Measurements from ENCODE around the gene PDRG1.

PDRG1 gene

DNA sequence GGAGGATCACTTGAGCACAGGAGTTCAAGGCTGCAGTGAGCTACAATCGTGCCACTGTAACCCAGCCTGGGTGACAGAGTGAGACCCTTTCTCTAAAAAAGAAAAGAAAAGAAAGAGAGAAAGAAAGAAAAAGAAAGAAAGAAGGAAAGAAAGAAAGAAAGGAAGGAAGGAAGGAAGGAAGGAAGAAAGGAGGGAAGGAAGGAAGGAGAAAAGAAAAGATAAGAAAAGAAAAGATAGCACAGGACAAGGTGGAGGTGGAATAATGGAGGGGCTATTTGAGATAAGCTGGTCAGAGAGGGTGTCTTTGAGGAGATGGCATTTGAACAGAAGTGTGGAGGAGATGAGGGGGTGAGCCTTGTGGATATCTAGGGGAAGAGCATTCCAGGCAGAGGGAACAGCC lies 2.7 kb upstream of the PDRG1 start:
- no peak for DNase-seq
- peaks cover 19% of the 10 kb centered on the region for H3K4me1 ChIP-seq (ENCODE audit: insufficient read depth, low read length)
- no peak overlapping the region for H3K9ac ChIP-seq (ENCODE audit: low read depth, low read length)
- peaks cover 10% of the 10 kb centered on the region for H3K36me3 ChIP-seq (ENCODE audit: insufficient read depth, low read length)
- no peaks in the 10 kb centered on the region for H3K9me3 ChIP-seq (ENCODE audit: insufficient read depth, low read length, severe bottlenecking)
- H3K27me3 ChIP-seq (ENCODE audit: insufficient read depth, low read length, poor library complexity): peaks cover 13% of the 10 kb centered on the region
- H3K4me2 ChIP-seq (ENCODE audit: insufficient read depth, low read length): no peak overlapping the region
- ATAC-seq (ENCODE audit: insufficient read depth, low read depth): no peak
- TF ChIP-seq EZH2 (IDR thresholded peaks at IDR 0.05; ENCODE audit: borderline replicate concordance, low read depth, low read length, severe bottlenecking): no peak
- TF ChIP-seq, protein P1, sequence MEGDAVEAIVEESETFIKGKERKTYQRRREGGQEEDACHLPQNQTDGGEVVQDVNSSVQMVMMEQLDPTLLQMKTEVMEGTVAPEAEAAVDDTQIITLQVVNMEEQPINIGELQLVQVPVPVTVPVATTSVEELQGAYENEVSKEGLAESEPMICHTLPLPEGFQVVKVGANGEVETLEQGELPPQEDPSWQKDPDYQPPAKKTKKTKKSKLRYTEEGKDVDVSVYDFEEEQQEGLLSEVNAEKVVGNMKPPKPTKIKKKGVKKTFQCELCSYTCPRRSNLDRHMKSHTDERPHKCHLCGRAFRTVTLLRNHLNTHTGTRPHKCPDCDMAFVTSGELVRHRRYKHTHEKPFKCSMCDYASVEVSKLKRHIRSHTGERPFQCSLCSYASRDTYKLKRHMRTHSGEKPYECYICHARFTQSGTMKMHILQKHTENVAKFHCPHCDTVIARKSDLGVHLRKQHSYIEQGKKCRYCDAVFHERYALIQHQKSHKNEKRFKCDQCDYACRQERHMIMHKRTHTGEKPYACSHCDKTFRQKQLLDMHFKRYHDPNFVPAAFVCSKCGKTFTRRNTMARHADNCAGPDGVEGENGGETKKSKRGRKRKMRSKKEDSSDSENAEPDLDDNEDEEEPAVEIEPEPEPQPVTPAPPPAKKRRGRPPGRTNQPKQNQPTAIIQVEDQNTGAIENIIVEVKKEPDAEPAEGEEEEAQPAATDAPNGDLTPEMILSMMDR (IDR thresholded peaks at IDR 0.05; ENCODE audit: borderline replicate concordance, extremely low read depth, low read length, poor library complexity, severe bottlenecking): no peak
- no peak overlapping the region for H3K27ac ChIP-seq (ENCODE audit: low read length)
- H4K20me1 ChIP-seq (ENCODE audit: insufficient read depth, low read length): peaks cover 18% of the 10 kb centered on the region
- no peak overlapping the region for H2AFZ ChIP-seq (ENCODE audit: low read depth, low read length)
- H3K4me3 ChIP-seq (ENCODE audit: low read depth in 1 of 2, low read length in 2 of 2): no peak overlapping the region
- peaks cover 23% of the 10 kb centered on the region for H3K79me2 ChIP-seq (ENCODE audit: insufficient read depth, low read length)

DNA sequence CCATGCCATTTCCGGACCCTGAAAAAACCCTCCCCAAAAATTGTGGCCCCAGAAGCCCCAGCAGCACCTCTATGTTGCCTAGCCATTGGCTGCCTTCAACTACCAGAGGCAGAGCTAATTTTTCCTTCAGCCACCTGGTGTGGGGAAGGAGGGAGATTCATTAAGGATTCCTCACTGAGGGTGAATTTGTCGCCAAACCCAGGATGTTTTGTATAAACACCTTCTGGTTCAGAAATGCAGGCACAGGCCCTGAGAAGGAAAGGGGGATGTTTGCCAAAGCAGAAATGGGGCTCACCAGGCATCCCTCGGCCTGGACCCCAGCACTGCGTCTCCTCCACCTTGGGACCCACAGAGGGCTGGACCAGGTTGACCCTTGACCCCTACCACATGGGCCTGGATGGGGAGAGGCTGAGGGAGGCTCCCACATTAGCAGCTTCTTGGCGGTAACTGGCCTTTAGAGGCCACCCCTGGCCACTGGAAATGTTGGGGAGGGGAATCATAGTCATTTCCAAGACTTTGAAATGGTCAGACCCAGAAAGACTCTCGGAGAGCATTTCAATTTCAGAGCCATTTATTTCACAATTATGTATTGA lies 1.8 kb upstream of the PDRG1 start:
- no peak overlapping the region for H3K9ac ChIP-seq (ENCODE audit: low read depth, low read length)

DNA sequence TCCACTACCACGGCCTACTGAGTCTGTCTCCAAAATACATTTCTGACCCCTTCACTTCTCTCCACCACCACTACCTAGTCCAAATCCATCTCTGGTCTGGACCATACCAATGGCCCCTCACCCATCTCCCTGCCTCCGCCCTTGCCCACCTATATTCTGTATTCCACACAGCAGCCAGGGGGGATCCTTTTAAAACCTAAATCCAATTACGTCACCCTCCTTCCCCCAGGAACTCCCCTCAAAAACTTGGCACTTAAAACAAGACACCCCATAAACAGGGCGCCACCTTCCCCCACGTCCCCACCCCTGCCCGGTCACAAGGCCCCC lies 680 bp downstream of the PDRG1 start:
- peak overlapping the region; percentile 80 for H3K27ac ChIP-seq (ENCODE audit: low read length)

More for the DNA sequence above, 1.8 kb upstream of the PDRG1 start:
- DNase-seq (no peak), ATAC-seq (ENCODE audit: insufficient read depth, low read depth) (no peak)
- Histone ChIP-seq H4K20me1 (ENCODE audit: insufficient read depth, low read length) (peaks cover 22% of the 10 kb centered on the region), H3K27ac (ENCODE audit: low read length) (no peak overlapping the region), H3K79me2 (ENCODE audit: insufficient read depth, low read length) (peaks cover 30% of the 10 kb centered on the region), H3K4me3 (ENCODE audit: low read depth in 1 of 2, low read length in 2 of 2) (no peak overlapping the region), H3K9me3 (ENCODE audit: insufficient read depth, low read length, severe bottlenecking) (no peaks in the 10 kb centered on the region), H3K36me3 (ENCODE audit: insufficient read depth, low read length) (peaks cover 18% of the 10 kb centered on the region), H3K4me1 (ENCODE audit: insufficient read depth, low read length) (peaks cover 19% of the 10 kb centered on the region), H2AFZ (ENCODE audit: low read depth, low read length) (no peak overlapping the region), H3K27me3 (ENCODE audit: insufficient read depth, low read length, poor library complexity) (peaks cover 13% of the 10 kb centered on the region), H3K4me2 (ENCODE audit: insufficient read depth, low read length) (no peak overlapping the region)
- TF ChIP-seq, protein P1 (IDR thresholded peaks at IDR 0.05; ENCODE audit: borderline replicate concordance, extremely low read depth, low read length, poor library complexity, severe bottlenecking): no peak

More for the DNA sequence above, 680 bp downstream of the PDRG1 start:
- DNase-seq (no peak), ATAC-seq (ENCODE audit: insufficient read depth, low read depth) (no peak)
- Histone ChIP-seq H3K9ac (ENCODE audit: low read depth, low read length) (peak overlapping the region; percentile 80), H3K79me2 (ENCODE audit: insufficient read depth, low read length) (peaks cover 37% of the 10 kb centered on the region), H3K36me3 (ENCODE audit: insufficient read depth, low read length) (peaks cover 43% of the 10 kb centered on the region), H3K4me1 (ENCODE audit: insufficient read depth, low read length) (peaks cover 19% of the 10 kb centered on the region), H4K20me1 (ENCODE audit: insufficient read depth, low read length) (peaks cover 27% of the 10 kb centered on the region), H3K27me3 (ENCODE audit: insufficient read depth, low read length, poor library complexity) (peaks cover 2% of the 10 kb centered on the region), H2AFZ (ENCODE audit: low read depth, low read length) (peak overlapping the region; percentile 78), H3K4me2 (ENCODE audit: insufficient read depth, low read length) (peak overlapping the region; percentile 89), H3K9me3 (ENCODE audit: insufficient read depth, low read length, severe bottlenecking) (peaks cover 4% of the 10 kb centered on the region), H3K4me3 (ENCODE audit: low read depth in 1 of 2, low read length in 2 of 2) (peak overlapping the region; percentile 87 to 89)
- TF ChIP-seq EZH2 (IDR thresholded peaks at IDR 0.05; ENCODE audit: borderline replicate concordance, low read depth, low read length, severe bottlenecking): no peak
- TF ChIP-seq, protein P1 (IDR thresholded peaks at IDR 0.05; ENCODE audit: borderline replicate concordance, extremely low read depth, low read length, poor library complexity, severe bottlenecking): no peak
